Measurements from ENCODE around the gene USP46. TPM values are rescaled to one million over a fixed set of nuclear protein-coding genes. Genes with fewer than 3 reads are reported as not detected.
A peak's percentile ranks its signal among the peaks of the same experiment; 100 is the strongest.

The USP46 gene, protein sequence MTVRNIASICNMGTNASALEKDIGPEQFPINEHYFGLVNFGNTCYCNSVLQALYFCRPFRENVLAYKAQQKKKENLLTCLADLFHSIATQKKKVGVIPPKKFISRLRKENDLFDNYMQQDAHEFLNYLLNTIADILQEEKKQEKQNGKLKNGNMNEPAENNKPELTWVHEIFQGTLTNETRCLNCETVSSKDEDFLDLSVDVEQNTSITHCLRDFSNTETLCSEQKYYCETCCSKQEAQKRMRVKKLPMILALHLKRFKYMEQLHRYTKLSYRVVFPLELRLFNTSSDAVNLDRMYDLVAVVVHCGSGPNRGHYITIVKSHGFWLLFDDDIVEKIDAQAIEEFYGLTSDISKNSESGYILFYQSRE
- total RNA-seq: 1 to 10 TPM; 6.0 to 7.7 (median 6.6) TPM

GRCh38 chr4:52659001-52659721, at the start of gene USP46:
Gene USP46 (minus strand): TSS chr4:52659301. CDS start chr4:52659150, 151 bp downstream.
- TF ChIP-seq CTCF (IDR thresholded peaks at IDR 0.05): no peak
- ATAC-seq (ENCODE audit: low FRiP score) (peak; percentile 96), DNase-seq (ENCODE audit: low spot score) (no peak)

DNA sequence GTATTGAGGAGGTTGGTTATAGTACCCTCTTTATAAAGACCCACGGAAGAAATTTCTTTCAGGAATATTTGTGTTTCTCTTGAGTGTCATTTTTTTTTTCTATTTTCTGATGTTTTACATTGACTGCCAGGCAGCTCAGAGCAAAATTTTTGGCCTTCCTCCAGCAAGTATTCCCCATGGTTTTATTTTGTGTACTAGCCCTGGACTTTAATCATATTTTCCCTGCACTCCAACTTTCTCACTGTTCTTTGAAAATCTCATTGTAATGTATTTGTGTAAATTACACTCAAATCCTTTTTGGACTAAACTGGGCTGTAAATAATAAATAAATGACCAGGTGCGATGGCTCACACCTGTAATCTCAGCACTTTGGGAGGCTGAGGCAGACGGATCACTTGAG, 45.6 kb upstream of the USP46 start:
- TF ChIP-seq CTCF (IDR thresholded peaks at IDR 0.05): no peak
- no peak for ATAC-seq (ENCODE audit: low FRiP score)
- DNase-seq (ENCODE audit: low spot score): no peak

- no peak for DNase-seq (ENCODE audit: low spot score)
- no peak for ATAC-seq (ENCODE audit: low FRiP score)
- no peak for TF ChIP-seq CTCF (IDR thresholded peaks at IDR 0.05)
These were observed 45.0 kb upstream of the USP46 start for GRCh38 chr4:52704133-52704532.

DNA sequence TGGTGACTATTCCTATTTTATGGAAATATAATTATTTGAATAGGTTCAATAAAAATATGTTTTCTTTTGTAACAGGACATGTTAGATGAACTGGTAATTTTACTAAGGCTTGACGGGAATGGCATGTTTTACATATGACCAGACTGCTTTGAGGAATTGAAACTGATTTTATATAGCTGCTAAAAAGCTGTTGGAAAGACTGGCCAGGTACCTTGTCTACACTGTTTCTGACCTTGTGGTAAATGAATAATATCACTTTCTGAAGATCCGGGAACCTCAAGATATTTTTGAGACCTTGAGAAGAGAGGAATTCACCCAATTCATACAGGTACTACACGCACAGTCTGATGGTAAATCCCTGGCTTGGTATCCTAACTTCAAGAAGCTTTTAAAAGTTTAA, 42.1 kb upstream of the USP46 start:
- TF ChIP-seq CTCF (IDR thresholded peaks at IDR 0.05): no peak
- DNase-seq (ENCODE audit: low spot score) (no peak), ATAC-seq (ENCODE audit: low FRiP score) (no peak)

DNA sequence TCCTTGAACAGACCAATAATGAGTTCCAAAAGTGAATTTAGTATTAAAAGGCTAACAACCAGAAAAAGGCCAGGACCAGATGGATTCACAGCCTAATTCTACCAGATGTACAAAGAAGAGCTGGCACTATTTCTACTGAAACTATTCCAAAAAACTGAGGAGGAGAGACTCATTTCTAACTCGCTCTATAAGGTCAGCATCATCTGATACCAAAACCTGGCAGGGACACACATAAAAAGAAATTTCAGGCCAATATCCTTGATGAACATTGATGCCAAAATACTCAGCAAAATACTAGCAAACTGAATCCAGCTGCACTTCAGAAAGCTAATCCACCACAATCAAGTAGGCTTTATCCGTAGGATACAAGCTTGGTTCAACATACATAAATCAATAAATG, 35.8 kb upstream of the USP46 start:
- DNase-seq (ENCODE audit: low spot score): no peak
- TF ChIP-seq CTCF (IDR thresholded peaks at IDR 0.05): no peak
- ATAC-seq (ENCODE audit: low FRiP score): no peak

- ATAC-seq (ENCODE audit: low FRiP score) (no peak), DNase-seq (ENCODE audit: low spot score) (no peak)
- no peak for TF ChIP-seq CTCF (IDR thresholded peaks at IDR 0.05)
These were observed 34.4 kb upstream of the USP46 start for GRCh38 chr4:52693492-52693891.

DNA sequence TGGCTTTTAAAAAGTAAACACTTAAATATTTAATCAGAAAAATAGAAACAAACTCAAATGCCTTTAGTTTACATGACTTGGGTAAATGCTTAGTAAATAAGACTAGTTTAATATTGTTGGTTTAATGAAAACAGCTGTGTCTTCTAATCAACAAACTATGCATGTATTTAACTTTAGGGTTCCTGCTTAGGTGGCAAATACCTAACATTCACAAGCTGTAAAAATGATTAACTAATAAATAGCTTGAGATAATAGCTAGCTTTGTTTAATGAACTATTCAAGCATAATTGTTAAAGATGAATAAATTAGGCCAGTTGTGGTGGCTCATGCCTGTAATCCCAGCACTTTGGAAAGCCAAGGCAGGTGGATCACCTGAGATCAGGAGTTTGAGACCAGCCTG, 30.0 kb upstream of the USP46 start:
- TF ChIP-seq CTCF (IDR thresholded peaks at IDR 0.05): no peak
- DNase-seq (ENCODE audit: low spot score): no peak
- no peak for ATAC-seq (ENCODE audit: low FRiP score)

Measured in omental fat pad (tissue), 4 donors.